Ammon's horn (tissue), 1 donor: ENCODE measurements around the gene WIPF1.
"Not testable (repeated sequence)": the region's sequence is repeated elsewhere in the genome, so short reads cannot be mapped to it uniquely, and the experiment has no call there.

Experiments used
- DNase-seq: peaks from one replicate; pipeline ENCODE4 v3.0.0-alpha.2; 2016; ENCODE audit warnings: low spot score

WIPF1 gene

GRCh38 chr2:174572556-174572955 is 25.0 kb downstream of the WIPF1 start:
- no peak for DNase-seq

GRCh38 chr2:174571669-174572323 is 25.8 kb downstream of the WIPF1 start:
- DNase-seq, result no peak

- no peak for DNase-seq
These were observed 27.2 kb downstream of the WIPF1 start for GRCh38 chr2:174570318-174570958.

- no peak for DNase-seq
These were observed 27.9 kb downstream of the WIPF1 start for GRCh38 chr2:174569678-174570077.

GRCh38 chr2:174568425-174568824 is 29.2 kb downstream of the WIPF1 start:
- DNase-seq, result no peak

GRCh38 chr2:174566871-174567270 is 30.7 kb downstream of the WIPF1 start:
- no peak for DNase-seq

- DNase-seq, result no peak
These were observed 33.9 kb downstream of the WIPF1 start for GRCh38 chr2:174563530-174564282.

GRCh38 chr2:174561972-174562370 is 35.6 kb downstream of the WIPF1 start:
- DNase-seq, result no peak

- peak; percentile 96 for DNase-seq
These were observed 36.2 kb downstream of the WIPF1 start for GRCh38 chr2:174561283-174561971.

- no peak for DNase-seq
These were observed 36.9 kb downstream of the WIPF1 start for GRCh38 chr2:174560737-174561136.

- no peak for DNase-seq
These were observed 41.6 kb downstream of the WIPF1 start for GRCh38 chr2:174555998-174556397.

GRCh38 chr2:174554529-174555150 is 43.0 kb downstream of the WIPF1 start:
- no peak for DNase-seq

- DNase-seq, result no peak
These were observed 43.7 kb downstream of the WIPF1 start for GRCh38 chr2:174553811-174554493.

- DNase-seq, result no peak
These were observed 44.7 kb downstream of the WIPF1 start for GRCh38 chr2:174552880-174553279.

GRCh38 chr2:174551697-174552096 is 45.9 kb downstream of the WIPF1 start:
- no peak for DNase-seq

- DNase-seq, result not testable (repeated sequence)
These were observed 49.0 kb downstream of the WIPF1 start for GRCh38 chr2:174548646-174549045.

GRCh38 chr2:174548021-174548420 is 49.6 kb downstream of the WIPF1 start:
- DNase-seq, result not testable (repeated sequence)

GRCh38 chr2:174546519-174547506 is 50.8 kb downstream of the WIPF1 start:
- DNase-seq, result peak; percentile 52

GRCh38 chr2:174545240-174545639 is 52.4 kb downstream of the WIPF1 start:
- DNase-seq, result no peak

GRCh38 chr2:174544802-174545201 is 52.8 kb downstream of the WIPF1 start:
- DNase-seq, result no peak
